ENCODE measurements around the gene NCR3LG1.
"Not testable (repeated sequence)": the region's sequence is repeated elsewhere in the genome, so short reads cannot be mapped to it uniquely, and the experiment has no call there.

The NCR3LG1 gene

GRCh38 chr11:17414992-17415391 is 63.4 kb downstream of the NCR3LG1 start:
- no peak for FAIRE-seq
- DNase-seq (ENCODE audit: insufficient read length, low spot score): no peak
- TF ChIP-seq CTCF (IDR thresholded peaks at IDR 0.05; ENCODE audit: insufficient read depth, missing control alignments): no peak

- DNase-seq (ENCODE audit: insufficient read length, low spot score) (no peak), FAIRE-seq (no peak)
- no peak for TF ChIP-seq CTCF (IDR thresholded peaks at IDR 0.05; ENCODE audit: insufficient read depth, missing control alignments)
Measured at GRCh38 chr11:17415523-17416104, 64.0 kb downstream of the NCR3LG1 start.

DNA sequence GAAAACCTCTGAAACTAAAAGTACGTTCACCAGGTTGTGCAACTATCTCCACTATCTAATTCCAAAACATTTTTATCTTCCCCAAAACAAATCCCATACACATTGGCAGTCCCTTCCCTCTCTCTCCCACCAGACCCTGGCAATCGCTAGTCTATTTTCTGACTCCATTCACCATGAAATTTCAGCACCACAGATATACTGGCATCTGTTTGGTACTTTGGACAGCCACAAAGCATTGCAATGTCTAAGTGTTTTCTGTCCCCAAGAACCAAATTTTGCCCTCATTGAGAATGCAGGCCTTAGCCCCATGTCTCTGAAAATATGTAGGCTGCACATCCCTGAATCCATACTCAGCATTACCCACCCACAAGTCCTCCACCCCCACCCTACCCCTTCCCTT is 64.9 kb downstream of the NCR3LG1 start:
- no peak for TF ChIP-seq CTCF (IDR thresholded peaks at IDR 0.05; ENCODE audit: insufficient read depth, missing control alignments)
- DNase-seq (ENCODE audit: insufficient read length, low spot score): no peak
- no peak for FAIRE-seq

GRCh38 chr11:17418444-17419081 is 67.0 kb downstream of the NCR3LG1 start:
- no peak for FAIRE-seq
- no peak for TF ChIP-seq CTCF (IDR thresholded peaks at IDR 0.05; ENCODE audit: insufficient read depth, missing control alignments)
- no peak for DNase-seq (ENCODE audit: insufficient read length, low spot score)

DNA sequence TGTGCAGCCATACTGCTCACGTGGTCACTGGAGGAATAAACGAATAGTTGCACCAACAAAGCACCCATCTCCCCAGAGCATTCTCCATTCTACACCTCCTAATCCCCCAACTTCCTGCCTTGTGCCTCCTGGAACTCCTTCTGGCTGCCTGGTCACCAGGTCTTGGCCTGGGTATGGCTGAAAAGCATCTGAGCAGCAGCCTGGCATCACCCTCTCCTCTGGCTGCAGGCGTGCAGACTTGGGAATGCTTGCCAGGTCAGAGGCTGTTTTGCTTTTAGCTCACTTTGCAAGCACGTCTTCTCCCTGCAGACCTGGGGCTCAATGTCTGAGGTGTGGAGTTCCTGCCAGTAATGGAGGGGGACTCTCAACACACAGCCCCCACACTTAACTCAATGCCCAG is 70.2 kb downstream of the NCR3LG1 start:
- DNase-seq (ENCODE audit: insufficient read length, low spot score) (no peak), FAIRE-seq (no peak)
- TF ChIP-seq CTCF (IDR thresholded peaks at IDR 0.05; ENCODE audit: insufficient read depth, missing control alignments): no peak

DNA sequence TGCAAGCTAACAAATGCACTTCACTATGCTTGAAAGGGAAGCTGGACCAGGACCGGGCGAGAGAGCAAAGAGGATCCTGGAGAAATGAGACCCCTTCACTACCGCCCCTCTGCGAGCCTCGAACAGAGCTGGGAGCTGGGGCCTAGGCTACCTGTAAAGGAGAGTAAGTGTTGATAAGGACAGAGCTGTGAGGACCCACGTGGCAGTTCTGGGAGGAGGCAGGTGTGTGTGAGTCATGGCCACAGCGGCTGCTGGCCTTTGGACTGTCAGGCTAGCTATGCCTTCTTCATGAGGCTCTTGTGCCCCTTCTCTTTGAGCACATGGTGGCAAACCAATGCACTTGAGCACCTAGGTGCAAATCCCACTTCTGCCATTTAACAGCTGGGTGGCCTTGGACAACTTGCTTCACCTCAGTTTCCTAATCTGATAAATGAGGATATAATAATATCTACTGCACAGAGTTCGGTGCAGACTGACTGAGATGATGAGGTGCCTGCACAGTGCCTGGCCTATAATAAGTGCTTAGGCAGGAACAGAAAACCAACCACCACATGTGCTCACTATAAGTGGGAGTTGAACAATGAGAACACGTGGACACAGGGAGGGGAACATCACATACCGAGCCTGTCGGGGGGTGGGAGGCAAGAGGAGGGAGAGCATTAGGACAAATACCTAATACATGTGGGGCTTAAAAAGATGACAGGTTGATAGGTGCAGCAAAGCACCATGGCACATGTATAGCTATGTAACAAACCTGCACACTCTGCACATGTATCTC is 72.1 kb downstream of the NCR3LG1 start:
- DNase-seq (ENCODE audit: insufficient read length, low spot score) (no peak), FAIRE-seq (no peak)
- no peak for TF ChIP-seq CTCF (IDR thresholded peaks at IDR 0.05; ENCODE audit: insufficient read depth, missing control alignments)

DNA sequence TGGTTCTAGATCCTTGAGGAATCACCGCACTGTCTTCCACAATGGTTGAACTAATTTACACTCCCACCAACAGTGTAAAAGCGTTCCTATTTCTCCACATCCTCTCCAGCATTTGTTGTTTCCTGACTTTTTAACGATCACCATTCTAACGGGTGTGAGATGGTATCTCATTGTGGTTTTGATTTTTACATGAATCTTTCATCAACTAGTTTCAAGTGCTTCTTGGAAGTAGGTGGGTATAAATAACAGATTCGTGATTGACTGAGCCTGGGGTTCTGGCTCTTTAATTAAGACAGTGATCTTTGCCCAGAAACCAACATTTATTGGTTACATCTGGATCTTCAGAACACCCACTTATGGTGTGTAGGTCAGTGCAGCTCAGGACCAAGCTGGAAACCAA is 74.6 kb downstream of the NCR3LG1 start:
- DNase-seq (ENCODE audit: insufficient read length, low spot score); FAIRE-seq: not testable (repeated sequence)

Measured in D721Med (cell line).